Panc1 (cell line): ENCODE data around the gene PKP1.

Experiments used
- POLR2AphosphoS5 ChIP-seq: IDR thresholded peaks from 2 replicates; pipeline ENCODE4 v1.6.1; 2012; ENCODE audit warnings: mild to moderate bottlenecking, low read depth, low read length, moderate library complexity
- SIN3A ChIP-seq: IDR thresholded peaks from 2 replicates; pipeline ENCODE4 v1.6.1; 2012; ENCODE audit warnings: low read depth, mild to moderate bottlenecking, low read length, moderate library complexity, borderline replicate concordance; ENCODE audit not compliant: insufficient read depth
- TCF7L2 ChIP-seq: IDR thresholded peaks from 2 replicates; pipeline ENCODE4 v1.6.1; 2011; ENCODE audit warnings: mild to moderate bottlenecking, low read depth, low read length, inconsistent platforms
- TF ChIP-seq, protein P1 (sequence below): fragments of 450-650 bp; IDR thresholded peaks from 2 replicates; pipeline ENCODE4 v1.5.1; 2017; ENCODE audit warnings: mild to moderate bottlenecking

DNA sequence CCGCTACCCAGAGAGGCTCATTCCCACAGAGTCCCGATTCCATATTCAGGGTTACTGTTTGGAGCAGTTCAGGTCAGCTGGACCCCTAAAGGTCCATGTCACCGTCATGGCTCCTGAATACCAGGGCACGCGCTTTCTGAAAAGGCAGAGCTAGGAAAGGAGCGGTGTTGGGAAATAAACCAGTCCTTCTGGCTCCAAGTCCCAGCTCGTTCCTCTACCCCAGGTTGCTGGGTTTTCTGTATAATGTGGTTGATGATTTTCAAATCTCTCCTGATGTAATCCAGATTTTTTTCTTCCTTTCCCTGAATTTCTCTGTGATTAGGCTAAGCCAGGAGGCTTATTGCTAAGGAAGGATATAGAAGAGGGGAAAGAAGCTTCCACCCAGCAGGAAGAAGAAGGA lies 14.0 kb upstream of the PKP1 start:
- TF ChIP-seq, protein P1, sequence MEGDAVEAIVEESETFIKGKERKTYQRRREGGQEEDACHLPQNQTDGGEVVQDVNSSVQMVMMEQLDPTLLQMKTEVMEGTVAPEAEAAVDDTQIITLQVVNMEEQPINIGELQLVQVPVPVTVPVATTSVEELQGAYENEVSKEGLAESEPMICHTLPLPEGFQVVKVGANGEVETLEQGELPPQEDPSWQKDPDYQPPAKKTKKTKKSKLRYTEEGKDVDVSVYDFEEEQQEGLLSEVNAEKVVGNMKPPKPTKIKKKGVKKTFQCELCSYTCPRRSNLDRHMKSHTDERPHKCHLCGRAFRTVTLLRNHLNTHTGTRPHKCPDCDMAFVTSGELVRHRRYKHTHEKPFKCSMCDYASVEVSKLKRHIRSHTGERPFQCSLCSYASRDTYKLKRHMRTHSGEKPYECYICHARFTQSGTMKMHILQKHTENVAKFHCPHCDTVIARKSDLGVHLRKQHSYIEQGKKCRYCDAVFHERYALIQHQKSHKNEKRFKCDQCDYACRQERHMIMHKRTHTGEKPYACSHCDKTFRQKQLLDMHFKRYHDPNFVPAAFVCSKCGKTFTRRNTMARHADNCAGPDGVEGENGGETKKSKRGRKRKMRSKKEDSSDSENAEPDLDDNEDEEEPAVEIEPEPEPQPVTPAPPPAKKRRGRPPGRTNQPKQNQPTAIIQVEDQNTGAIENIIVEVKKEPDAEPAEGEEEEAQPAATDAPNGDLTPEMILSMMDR, result no peak
- TF ChIP-seq SIN3A, result no peak
- TF ChIP-seq POLR2AphosphoS5, result no peak
- TF ChIP-seq TCF7L2, result no peak
